ENCODE measurements around the gene LRP6.
A peak's percentile ranks its signal among the peaks of the same experiment; 100 is the strongest.
"Not testable (repeated sequence)": the region's sequence is repeated elsewhere in the genome, so short reads cannot be mapped to it uniquely, and the experiment has no call there.

Gene LRP6

DNA sequence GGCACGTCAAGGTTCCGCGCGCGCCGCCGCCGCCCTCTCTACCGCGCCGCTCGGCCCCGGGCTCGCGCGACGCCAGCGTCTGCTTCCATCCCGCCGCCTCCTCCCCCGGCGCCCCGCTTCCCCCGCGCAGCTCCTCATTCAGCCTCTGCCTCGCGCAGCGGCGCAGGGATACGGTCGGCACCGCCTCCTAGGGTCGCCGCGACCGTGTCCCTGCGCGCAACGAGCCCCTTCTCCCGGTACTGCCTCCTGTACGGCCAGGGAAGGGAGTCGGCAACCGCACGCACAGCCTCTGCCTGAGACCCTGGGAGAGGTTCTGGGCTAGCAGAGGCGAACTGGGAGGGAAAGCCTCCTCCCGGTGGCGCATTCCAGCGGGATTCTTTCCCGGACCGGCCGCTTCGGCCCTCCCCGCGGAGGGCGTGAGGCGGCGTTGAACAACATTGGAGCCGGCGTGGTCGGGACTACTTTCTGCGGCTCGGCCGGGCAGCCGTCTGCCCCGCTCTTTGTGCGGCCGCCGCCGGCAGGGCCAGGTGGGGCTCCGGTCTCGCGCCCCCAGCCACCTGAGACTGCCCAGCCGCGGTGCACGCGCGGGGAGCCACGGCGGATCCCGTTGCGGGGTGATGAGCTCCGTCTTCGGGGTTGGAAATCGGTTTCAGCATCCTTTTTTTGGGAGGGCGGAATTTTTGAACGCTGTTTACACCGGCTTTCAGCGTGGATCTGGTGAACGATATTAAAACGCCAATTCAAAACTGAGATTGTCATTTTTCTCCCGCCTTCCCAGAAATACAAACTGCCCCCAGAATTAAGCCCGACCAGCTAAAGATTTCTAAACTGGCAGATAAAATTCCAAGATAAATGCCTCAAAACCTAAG is at the start of gene LRP6:
LRP6 (minus strand) TSS at position 172 of the 869 bp plus-strand sequence. CDS start 309 bp downstream, outside the sequence.
- DNase-seq = peak; percentile 67 to 75

DNA sequence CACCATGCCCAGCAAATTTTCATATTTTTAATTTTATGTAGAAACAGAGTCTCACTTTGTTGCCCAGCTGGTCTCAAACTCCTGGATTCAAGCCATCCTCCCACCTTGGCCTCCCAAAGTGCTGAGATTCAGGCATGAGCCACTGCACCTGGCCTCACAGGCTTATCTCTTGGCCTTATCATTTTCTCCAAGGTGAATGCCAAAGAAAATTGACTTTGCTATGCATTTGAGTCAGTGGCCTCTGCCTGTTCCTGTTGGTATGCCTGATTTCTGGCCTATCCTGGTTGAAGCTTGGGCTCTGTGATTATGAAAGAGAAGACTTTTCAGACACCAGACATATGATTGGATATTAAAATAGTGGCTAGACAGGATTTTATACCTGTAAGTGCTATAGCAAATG is 49.0 kb upstream of the LRP6 start:
- DNase-seq = no peak

DNA sequence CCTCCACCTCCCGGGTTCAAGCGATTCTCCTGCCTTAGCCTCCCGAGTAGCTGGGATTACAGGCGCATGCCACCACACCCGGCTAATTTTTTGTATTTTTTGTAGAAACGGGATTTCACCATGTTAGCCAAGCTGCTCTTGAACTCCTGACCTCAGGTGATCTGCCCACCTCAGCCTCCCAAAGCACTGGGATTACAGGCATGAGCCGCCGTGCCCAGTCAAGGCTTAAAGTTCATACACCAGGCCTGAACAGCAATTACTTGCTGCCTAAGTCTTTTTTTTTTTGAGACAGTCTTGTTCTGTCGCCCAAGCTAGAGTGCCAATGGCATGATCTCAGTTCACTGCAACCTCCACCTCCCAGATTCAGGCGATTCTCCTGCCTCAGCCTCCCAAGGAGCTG is 43.9 kb upstream of the LRP6 start:
- DNase-seq = not testable (repeated sequence)

DNA sequence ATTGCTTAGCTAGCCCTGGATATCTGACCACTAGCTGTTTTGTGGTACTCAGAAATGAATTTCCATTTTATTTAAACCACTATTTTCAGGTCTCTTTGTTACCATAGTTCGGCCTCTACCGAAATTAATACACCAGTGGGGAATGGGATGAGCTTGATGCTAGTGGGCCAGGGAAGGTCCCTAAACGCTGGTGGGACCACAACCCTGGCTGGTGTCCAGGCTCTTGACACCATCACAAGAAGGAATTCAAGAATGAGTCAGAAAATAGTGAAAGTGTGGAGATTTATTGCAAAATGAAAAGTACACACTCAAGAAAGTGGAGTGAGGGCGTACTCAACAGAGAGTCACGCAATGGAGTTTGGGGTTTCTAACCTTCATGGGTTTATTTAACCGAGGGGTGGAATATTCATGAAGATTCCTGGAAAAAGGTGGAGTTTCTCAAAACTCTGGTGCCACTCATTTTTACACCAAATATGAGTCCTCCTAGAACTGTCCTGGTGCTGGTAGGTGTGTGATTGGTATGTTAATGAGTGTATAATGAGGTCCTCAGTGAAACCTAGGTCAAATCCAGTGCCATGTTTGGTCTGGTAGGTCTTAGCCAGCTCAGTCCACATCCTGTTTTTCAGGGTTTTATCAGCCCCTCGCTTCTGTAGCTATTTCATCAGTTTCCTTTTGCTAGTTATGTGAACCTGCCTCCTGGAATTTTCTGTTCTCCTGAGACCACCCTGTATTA is 38.9 kb upstream of the LRP6 start:
- no peak for DNase-seq

DNA sequence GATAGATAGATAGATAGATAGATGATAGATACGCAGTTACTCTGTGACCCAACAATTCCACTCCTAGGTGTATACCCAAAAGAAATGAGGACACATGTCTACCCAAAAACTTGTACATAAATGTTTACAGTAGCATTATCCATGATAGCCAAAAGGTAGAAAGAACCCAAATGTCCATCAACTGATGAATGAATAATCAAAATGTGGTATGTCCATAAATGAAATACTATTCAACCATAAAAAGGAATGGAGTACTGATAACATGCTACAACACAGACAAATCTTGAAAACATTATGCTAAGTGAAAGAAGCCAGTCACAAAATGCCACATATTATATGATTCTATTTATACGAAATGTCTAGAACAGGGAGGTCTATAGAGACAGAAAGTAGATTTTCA is 36.1 kb upstream of the LRP6 start:
- no peak for DNase-seq

DNA sequence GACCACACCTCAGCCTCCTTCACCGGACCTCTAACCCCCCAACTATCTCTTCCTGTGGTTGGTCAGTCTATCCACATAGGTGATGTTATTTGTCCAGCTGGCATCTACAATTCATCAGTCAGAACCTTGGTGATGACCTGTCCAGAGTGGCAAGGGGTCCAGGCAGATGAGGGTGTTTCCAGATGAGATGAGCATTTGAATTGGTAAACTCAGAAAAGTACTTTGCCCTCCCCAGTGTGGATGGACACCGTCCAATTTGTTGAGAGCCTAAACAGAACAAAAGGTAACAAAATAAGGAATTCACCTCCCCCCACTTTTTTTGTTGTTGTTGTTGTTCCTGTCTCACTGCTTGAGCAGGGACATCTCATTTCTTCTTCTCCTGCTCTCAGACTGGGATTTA is 34.3 kb upstream of the LRP6 start:
- DNase-seq = no peak

DNA sequence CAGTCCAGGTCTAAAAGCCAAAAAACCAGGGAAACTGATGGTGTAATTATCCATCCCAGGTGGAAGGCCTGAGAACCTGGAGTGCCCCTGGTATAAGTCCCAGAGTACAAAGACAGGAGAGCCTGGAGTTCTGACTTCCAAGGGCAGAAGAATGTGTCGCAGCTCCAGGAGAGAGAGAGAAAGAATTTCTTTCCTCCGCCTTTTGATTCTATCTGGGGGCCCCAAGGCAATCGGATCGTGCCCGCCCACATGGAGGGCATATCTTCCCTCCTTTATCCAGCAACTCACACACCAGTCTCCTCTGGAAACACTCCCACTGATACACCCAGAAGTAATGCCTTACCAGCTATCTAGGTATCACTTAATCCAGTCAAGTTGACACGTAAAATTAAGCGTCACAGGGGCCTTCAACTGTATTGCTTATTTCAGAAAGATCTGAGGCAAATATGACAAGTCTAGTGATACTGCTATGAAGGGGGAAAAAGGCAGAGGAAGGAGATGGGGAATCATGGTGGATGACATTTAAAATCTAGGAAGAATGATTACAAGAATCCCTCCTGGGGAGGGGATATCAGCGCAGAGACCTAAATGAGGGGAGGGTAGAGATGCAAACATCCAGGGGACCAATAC is 30.5 kb upstream of the LRP6 start:
- DNase-seq = no peak

DNA sequence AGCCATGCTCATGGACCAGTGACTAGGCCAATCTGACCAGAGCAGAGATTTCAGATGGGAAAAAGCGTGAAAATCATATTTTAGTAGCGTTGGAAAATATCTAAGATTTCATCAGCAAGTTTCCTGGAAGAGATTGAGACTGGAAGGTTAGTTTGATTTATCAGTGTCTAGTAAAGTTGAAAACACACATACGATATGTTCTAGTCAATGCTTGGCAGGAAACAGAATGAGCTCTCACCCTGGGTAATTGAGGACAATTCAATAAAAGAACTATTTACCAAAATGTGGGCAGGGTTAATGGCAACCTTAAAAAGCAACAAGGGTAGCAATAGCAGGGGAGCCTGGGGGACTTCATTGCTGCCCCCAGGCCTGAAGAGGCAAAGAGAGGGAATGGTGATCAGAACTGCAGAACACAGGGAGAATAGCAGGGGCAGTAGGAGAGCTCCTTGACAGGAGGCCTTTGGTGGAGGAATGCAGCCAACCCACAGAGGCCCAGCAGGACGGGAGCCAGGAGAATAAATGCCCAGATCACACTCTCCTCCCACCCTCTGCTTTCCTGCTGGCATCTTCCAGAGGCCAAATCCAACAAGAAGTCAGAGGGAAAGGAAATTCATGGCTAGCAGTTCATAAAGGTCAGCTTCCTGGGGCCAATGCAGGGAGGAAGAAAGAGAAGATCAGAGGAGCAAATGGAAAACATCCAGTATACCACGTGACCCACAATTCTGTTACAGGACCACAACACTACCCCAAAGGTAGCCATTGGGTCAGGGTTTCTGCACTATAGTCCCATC is 27.6 kb upstream of the LRP6 start:
- DNase-seq = no peak

DNA sequence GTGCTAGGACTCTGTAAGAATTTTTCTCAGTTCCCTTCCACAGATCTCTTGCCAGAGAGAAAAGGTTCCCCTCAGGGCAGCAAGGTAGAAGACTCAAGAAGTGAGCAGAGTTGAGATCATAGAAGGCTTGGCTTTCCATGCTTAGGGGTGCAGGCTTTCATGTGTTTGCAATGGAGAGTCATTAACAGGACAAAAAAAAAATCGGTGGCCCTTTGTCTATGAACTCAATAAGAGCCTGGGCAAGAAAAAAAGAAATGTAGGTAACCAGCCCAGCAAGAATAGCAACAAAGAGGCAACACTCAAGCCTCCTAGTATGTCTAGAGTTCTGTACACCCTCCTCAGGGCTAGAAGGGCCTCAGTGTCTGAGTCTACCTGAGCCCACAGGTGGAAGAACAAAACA is 23.4 kb upstream of the LRP6 start:
- no peak for DNase-seq

DNA sequence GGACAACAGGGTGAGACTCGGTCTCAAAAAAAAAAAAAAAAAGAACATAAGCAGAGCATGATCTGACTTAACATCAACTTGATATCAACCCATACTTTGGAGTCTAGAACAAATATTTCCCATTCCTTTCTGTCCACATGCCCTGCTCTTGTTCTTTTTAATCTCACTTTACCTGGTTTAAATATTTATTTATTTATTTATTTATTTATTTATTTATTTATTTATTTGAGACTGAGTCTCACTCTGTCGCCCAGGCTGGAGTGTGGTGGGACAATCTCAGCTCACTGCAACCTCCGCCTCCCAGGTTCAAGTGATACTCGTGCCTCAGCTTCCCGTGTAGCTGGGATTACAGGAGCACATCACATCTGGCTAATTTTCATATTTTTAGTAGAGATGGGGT is 19.6 kb upstream of the LRP6 start:
- DNase-seq = no peak

DNA sequence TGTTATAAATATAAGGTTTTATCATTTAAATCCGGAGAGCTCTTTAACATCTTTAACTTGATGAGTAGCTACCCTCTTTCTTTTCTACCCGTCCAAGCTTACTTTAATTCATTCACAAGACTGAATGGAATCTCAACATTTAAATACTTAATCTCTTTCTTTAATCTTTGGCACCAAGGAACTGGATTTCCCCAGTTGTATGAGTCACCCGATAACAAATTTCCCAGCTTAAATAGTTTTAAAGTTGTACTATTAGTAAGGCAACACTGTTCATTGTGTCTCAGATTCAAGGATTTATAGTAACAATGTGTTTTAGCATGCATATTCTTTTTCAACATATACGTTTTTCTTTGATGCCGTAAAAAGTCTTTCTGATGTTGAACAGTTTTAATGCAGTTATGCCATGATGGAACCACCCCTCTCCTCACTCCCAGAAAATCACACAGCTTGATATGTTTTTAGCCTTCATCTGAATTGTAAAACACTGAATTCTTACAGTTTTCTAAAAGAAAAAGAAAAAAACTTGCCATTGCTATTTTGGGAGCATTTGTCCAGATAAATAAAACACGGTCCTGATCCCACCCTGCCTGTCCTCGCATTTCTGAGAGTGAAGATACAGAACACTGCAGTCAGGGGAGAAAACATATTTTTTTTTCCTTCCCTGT is 16.0 kb upstream of the LRP6 start:
- no peak for DNase-seq

DNA sequence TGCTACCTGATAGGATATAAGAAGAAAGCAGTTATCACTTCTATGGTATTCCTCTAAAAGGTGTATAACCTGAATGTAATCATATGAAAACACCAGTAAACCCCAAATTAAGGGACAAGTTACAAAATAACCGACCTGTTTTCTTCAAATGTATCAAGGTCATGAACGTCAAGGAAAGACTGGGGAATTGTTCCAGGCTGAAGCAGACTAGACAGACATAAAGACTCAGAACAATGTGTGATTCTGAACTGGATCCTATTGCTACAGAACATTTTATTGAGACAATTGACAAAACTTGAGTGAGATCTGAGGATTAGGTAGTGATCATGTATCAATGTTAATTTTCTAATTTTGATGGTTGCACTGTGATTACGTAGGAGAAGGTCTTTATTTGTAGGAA is 15.4 kb upstream of the LRP6 start:
- DNase-seq = no peak

DNA sequence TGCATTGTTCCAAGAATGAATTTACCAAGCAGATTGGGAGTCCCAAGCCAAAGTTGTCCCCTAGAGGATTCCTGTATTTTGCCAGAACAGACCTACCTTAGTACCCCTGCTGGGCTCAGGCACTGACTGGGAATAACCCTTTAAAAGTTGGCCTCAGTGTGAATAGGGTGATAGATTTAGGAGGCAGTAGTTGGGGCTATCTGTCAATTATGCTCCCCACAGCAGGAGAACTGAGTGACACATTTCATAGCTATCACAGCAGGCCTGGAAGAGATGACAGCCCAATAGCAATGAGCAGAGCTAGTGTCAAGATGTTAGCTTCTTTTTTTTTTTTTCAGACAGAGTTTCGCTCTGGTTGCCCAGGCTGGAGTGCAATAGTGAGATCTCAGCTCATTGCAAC is 14.3 kb upstream of the LRP6 start:
- no peak for DNase-seq

DNA sequence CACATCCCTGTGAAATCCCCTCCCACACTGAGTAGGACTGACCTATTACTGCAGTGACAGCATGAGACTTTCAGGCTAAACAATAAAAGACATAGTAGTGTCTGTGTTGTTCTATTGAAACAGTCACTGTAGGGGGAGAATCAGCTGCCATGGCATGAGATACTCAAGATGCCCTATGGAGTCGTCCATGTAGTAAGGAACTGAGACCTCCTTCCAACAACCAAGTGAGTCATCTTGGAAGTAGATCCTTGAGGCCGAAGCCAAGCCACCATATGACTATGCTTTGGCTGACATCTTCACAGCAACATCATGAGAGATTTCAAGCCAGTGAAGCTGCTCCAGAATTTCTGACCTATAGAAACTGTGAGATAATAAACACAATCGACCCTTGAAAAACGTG is 12.1 kb upstream of the LRP6 start:
- DNase-seq = no peak

DNA sequence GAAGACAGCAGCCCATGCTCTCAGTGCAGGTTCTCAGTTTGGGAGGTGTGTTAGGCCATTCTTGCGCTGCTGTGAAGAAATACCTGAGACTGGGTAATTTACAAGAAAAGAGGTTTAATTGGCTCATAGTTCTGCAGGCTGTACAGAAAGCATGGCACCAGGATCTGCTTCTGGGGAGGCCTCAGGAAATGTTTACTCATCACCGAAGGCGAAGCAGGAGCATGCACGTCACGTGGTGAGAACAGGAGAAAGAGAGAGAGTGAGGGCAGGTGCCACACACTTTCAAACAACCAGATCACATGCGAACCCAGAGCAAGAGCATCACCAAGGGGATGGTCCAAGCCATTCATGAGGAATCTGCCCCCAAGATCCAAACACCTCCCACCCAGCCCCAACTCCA is 9.0 kb upstream of the LRP6 start:
- DNase-seq = no peak

DNA sequence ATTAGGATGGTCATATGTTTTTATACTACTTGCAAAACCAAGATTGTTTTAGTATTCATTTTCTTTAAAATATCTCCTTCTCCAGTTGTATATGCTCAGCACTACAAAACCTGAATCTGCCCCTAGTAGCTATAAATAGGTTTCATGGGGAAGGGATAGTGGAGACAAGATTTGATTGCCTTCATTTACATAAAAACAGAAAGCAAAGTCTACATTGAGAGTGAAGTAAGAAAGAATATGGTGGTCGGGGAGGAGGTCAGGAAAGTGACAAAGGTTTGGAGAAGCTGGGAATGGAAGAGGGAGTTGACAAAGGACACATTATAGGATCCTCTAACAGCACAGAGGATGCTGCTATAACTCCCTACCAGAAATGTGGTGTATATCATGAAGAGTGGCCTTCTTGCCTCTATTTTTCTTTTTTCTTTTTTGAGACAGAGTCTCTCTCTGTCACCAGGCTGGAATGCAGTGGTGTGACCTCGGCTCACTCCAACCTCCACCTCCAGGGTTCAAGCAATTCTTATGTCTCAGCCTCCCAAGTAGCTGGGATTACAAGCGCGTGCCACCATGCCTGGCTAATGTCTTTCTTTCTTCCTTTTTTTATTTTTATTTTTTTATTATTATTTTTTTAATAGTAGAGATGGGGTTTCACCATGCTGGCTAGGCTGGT is 6.6 kb upstream of the LRP6 start:
- no peak for DNase-seq

DNA sequence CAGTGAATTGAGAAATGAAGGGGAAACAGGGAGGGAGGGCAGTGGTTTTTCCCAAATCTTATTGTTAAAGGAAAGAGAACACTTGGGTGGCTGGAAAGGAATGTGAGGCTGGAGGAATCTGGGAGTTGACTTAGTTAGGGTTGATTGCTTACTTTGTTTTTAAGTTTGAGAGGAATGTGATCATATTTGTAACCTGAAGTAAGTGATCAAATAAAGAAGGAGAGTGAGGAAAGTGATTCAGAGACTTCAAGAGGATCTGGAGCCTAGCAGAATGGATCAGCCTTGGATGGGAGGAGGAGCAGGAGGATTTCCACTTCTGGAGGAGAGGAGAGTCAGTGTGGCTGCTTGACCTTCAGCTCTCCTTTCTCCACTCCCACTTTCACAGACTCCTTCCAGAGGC is 6.0 kb upstream of the LRP6 start:
- DNase-seq = no peak

DNA sequence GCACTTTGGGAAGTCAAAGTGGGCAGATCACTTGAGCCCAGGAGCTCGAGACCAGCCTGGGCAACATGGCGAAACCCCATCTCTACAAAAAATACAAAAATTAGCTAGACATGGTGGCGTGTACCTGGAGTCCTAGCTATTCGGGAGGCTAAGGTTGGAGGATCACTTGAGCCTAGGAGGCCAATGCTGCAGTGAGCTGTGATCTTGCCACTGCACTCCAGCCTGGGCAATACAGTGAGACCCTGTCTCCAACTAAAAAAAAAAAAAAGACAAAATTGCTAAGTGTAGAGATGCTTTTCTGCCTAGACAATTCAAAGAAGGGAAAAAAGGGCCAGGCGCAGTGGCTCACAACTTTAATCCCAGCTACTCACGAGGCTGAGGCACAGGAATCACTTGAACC is 3.4 kb upstream of the LRP6 start:
- DNase-seq = no peak

DNA sequence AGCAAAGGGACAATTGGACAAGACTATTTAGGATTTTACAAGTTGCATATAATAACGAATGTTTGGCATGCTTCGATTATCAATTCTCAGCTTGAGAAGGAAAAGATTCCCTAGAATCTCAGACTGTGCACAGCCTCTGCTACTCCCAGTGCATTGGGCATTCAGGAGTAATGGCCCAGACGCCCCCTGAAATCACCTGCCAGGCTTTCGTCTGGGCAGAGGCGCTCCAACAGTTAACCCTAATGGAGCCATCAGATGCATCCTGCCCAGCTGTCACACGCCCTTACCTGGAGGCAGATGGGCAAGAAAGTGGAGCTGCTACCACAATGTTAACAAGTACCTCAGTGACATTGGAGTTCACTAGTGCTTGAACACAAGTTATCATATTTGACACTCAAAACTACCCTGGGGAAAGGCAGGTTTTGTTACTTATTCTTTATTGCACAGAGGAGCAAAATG is 927 bp upstream of the LRP6 start:
- peak in 1 of 2 experiments; percentile 14 for DNase-seq

DNA sequence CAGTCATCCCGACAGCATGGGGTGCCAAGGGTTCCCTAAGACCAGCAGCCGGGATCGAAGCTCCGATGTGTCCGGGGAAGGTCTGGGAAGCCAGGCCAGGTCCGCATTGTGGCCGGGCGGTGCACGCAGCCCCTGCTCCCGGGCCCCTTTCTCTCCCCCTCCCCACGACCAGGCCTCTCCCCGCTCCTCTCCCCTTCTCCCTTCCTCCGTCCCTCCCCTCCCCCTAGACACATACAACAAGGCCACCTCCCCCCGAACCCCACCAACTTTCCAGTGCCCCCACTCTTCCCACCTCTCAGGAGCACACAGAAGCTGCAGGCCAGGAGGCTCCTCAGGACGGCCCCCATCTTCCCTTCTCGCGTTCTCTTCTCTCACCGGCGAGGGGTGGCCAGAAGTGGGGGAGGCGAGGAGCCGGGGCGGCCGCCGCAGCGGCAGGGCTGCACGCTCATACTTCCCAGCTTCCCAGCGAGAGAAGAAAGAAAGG is 413 bp downstream of the LRP6 start:
- DNase-seq = no peak

DNA sequence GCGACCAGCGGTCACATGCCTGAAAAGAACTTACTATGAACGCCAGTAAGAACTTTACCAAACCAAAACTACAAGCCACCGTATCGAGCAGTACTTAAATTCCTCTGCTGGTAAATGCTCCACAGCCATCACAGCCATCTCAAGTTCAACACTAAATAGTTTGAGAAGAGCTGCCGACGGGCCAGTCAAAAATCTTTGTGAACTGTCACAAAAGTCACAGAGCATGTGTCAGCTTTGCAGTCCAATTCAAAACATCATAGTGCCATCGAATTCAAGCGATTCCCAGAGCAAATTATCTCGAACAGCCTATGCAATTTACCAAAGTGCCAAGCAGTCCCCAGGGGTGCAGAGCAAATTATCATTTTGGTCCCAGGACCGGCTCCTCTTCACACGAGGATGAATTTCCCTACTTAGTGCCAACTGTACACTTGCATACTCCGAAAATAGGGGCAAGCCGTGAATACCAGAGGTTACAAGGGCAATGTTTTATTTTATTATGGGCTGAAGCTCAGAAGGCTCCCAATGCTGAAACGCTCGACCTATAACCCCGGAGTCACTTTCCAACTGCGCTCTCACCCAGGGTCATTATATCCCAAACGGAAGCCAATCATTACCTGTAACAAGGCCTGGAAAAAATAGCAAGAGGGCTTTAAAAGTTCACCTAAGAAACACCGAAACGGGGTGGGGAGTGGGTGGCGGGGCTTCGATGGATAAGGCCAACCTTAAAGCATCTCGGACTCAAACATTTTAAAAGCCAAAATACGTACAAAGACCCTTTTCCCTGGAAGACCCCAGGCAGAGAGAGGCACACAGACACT is 1.1 kb downstream of the LRP6 start:
- no peak for DNase-seq

Data from SHP77 (cell line).